CD4-positive, alpha-beta T cell (primary cell): ENCODE data around the gene GBGT1. TPM values are rescaled to one million over a fixed set of nuclear protein-coding genes. Genes with fewer than 3 reads are reported as not detected.

ENCODE experiments used
- ATAC-seq: fragments of 200-7000 bp; cut with Tn5 transposase; one replicate; pipeline ENCODE4 v1.10.0; 2022; ENCODE audit warnings: mild to moderate bottlenecking; ENCODE audit not compliant: poor library complexity
- CTCF ChIA-PET: fragments of 350-600 bp; sonication (Branson Sonifier 250); formaldehyde crosslinking; loops from one replicate; lab custom pipeline; 2021; ENCODE audit warnings: antibody characterized with exemption, inconsistent platforms; lab: Charles Lee
- POLR2A ChIA-PET: fragments of 350-600 bp; sonication (Branson Sonifier 250); formaldehyde crosslinking; loops from one replicate; lab custom pipeline; 2021; ENCODE audit warnings: antibody characterized with exemption, inconsistent platforms; lab: Charles Lee
- DNase-seq, 14 experiments: peaks; one replicate each; pipeline ENCODE4 v3.0.0-alpha.2; 2013 to 2020; ENCODE audit warnings: mixed read lengths in 2 of 14
- H3K27ac ChIP-seq, 2 donors: one replicate each; pipeline versions ENCODE4 v1.5.1 to v1.7.0; 2013; ENCODE audit warnings: low read length in 2 of 2, low read depth in 1 of 2, mild to moderate bottlenecking in 1 of 2
- H3K27me3 ChIP-seq, 2 experiments: 1 replicate in 1 of 2; 2 replicates in 1 of 2; pipeline versions ENCODE4 v1.6.1 to v1.7.0; 2013; ENCODE audit warnings: low read length in 2 of 2, control low read depth in 1 of 2, mild to moderate bottlenecking in 1 of 2, moderate library complexity in 1 of 2; ENCODE audit not compliant: insufficient read depth in 2 of 2, control insufficient read depth in 1 of 2
- H3K36me3 ChIP-seq: one replicate; pipeline ENCODE4 v1.6.1; 2013; ENCODE audit warnings: low read length, control low read depth; ENCODE audit not compliant: insufficient read depth
- H3K4me1 ChIP-seq: one replicate; pipeline ENCODE4 v1.6.1; 2013; ENCODE audit warnings: low read length, control low read depth; ENCODE audit not compliant: insufficient read depth
- H3K4me3 ChIP-seq: one replicate; pipeline ENCODE4 v1.5.1; 2013; ENCODE audit warnings: mild to moderate bottlenecking, low read length, moderate library complexity
- H3K9me3 ChIP-seq, 2 experiments: 1 replicate in 1 of 2; 2 replicates in 1 of 2; pipeline versions ENCODE4 v1.6.1 to v1.7.0; 2013; ENCODE audit warnings: low read length in 2 of 2, mild to moderate bottlenecking in 2 of 2, control low read depth in 1 of 2, moderate library complexity in 1 of 2; ENCODE audit not compliant: control insufficient read depth in 1 of 2, insufficient read depth in 1 of 2
- H3K27ac Mint-ChIP-seq: one replicate; pipeline ENCODE4 v1.8.0; 2020; ENCODE audit warnings: mixed read lengths
- H3K27me3 Mint-ChIP-seq: one replicate; pipeline ENCODE4 v1.8.0; 2021; ENCODE audit warnings: mixed read lengths
- H3K36me3 Mint-ChIP-seq: one replicate; pipeline ENCODE4 v1.8.0; 2021; ENCODE audit warnings: low read depth, mixed read lengths
- H3K4me1 Mint-ChIP-seq: one replicate; pipeline ENCODE4 v1.8.0; 2021; ENCODE audit warnings: low read depth, mixed read lengths
- H3K4me3 Mint-ChIP-seq: one replicate; pipeline ENCODE4 v1.8.0; 2020; ENCODE audit warnings: mild to moderate bottlenecking, mixed read lengths
- H3K9me3 Mint-ChIP-seq: one replicate; pipeline ENCODE4 v1.8.0; 2020; ENCODE audit warnings: mixed read lengths
- CTCF ChIP-seq: fragments of 200-600 bp; IDR thresholded peaks from one replicate; pipeline ENCODE4 v1.8.0; 2022; ENCODE audit warnings: antibody characterized with exemption, mild to moderate bottlenecking
- intact Hi-C, 2 experiments: fragments of 100-400 bp; cut with DNase I in 1 of 2; cut with micrococcal nuclease in 1 of 2; formaldehyde crosslinking; loops; one replicate each; pipeline versions ENCODE4 v1.15.1 to v1.9.0; 2023 to 2025; cut with DNase I, micrococcal nuclease
- total RNA-seq, 174 experiments: library from RNA in 2 of 174; stranded (reverse) in 2 of 174; gene quantifications; one replicate each; pipeline ENCODE4 v1.2.3 and lab custom pipeline; 2021 to 2026

Gene GBGT1
- total RNA-seq, 2 experiments from 2014 or later: 1.3 to 1.8 TPM

GRCh38 chr9:133167769-133168168 lies 4.1 kb upstream of the GBGT1 start:
- ChIA-PET CTCF (no interaction called here), POLR2A (no interaction called here)
- Histone ChIP-seq H3K27me3 (no peaks in the 10 kb centered on the region), H3K4me1 (peaks cover 16% of the 10 kb centered on the region), H3K27ac (no peak overlapping the region), H3K4me3 (no peak overlapping the region), H3K36me3 (no peaks in the 10 kb centered on the region), H3K9me3 (no peaks in the 10 kb centered on the region)
- DNase-seq: no peak
- H3K27ac Mint-ChIP-seq: no peak overlapping the region
- H3K4me1 Mint-ChIP-seq: peaks cover 5% of the 10 kb centered on the region
- ATAC-seq: no peak
- H3K9me3 Mint-ChIP-seq: no peaks in the 10 kb centered on the region
- H3K36me3 Mint-ChIP-seq: no peaks in the 10 kb centered on the region
- H3K4me3 Mint-ChIP-seq: no peak overlapping the region
- no peaks in the 10 kb centered on the region for H3K27me3 Mint-ChIP-seq
- TF ChIP-seq CTCF: no peak
- intact Hi-C loops: no loop called here

GRCh38 chr9:133167096-133167730 lies 3.5 kb upstream of the GBGT1 start:
- H3K4me3 Mint-ChIP-seq: no peak overlapping the region
- no peaks in the 10 kb centered on the region for H3K36me3 ChIP-seq
- no peak overlapping the region for H3K27ac Mint-ChIP-seq
- no peaks in the 10 kb centered on the region for H3K9me3 Mint-ChIP-seq
- no peaks in the 10 kb centered on the region for H3K27me3 ChIP-seq
- H3K27me3 Mint-ChIP-seq: no peaks in the 10 kb centered on the region
- H3K4me1 Mint-ChIP-seq: peaks cover 5% of the 10 kb centered on the region
- intact Hi-C loops: no loop called here
- H3K36me3 Mint-ChIP-seq: no peaks in the 10 kb centered on the region
- no peaks in the 10 kb centered on the region for H3K9me3 ChIP-seq
- no peak for DNase-seq
- ChIA-PET CTCF (interaction anchor here (1.6 kb wide), 1 partner anchor 18 kb away, joined by 3 read pairs; no protein-coding TSS in a partner anchor), POLR2A (no interaction called here)
- ATAC-seq: no peak
- no peak overlapping the region for H3K4me3 ChIP-seq
- no peak overlapping the region for H3K27ac ChIP-seq
- H3K4me1 ChIP-seq: peaks cover 18% of the 10 kb centered on the region
- TF ChIP-seq CTCF: no peak

GRCh38 chr9:133166392-133166791 lies 2.7 kb upstream of the GBGT1 start:
- CTCF ChIA-PET: interaction anchor here (1.6 kb wide), 1 partner anchor 17 kb away, joined by 3 read pairs; no protein-coding TSS in a partner anchor
- no peak for TF ChIP-seq CTCF
- Histone ChIP-seq H3K9me3 (no peaks in the 10 kb centered on the region), H3K36me3 (no peaks in the 10 kb centered on the region), H3K27ac (no peak overlapping the region), H3K4me3 (no peak overlapping the region), H3K27me3 (no peaks in the 10 kb centered on the region), H3K4me1 (peaks cover 18% of the 10 kb centered on the region)
- DNase-seq (no peak), ATAC-seq (no peak)
- Mint-ChIP-seq H3K27ac (no peak overlapping the region), H3K9me3 (no peaks in the 10 kb centered on the region), H3K4me1 (peaks cover 10% of the 10 kb centered on the region), H3K4me3 (no peak overlapping the region), H3K27me3 (no peaks in the 10 kb centered on the region), H3K36me3 (no peaks in the 10 kb centered on the region)
- POLR2A ChIA-PET: no interaction called here
- intact Hi-C loops: no loop called here
